ENCODE data around the gene HLX. TPM values are rescaled to one million over a fixed set of nuclear protein-coding genes. Genes with fewer than 3 reads are reported as not detected.

The HLX gene
- total and polyA plus RNA-seq, 2 of the 13 experiments (the other 11 are each of a cell fraction or from before 2014, with no cell fraction given) = 0.30 to 0.35 TPM

- Histone ChIP-seq H3K79me2 (ENCODE audit: insufficient read depth, low read length) (no peaks in the 10 kb centered on the region), H3K4me2 (ENCODE audit: low read depth, low read length) (no peak overlapping the region), H3K4me3 (replicated peaks in 1 of 3; ENCODE audit: insufficient read depth in 1 of 3, low read depth in 2 of 3, low read length in 3 of 3) (no peak overlapping the region), H3K36me3 (replicated peaks in 1 of 2; ENCODE audit: control insufficient read depth in 1 of 2, insufficient read depth in 2 of 2, low read length in 2 of 2) (no peaks in the 10 kb centered on the region), H3K9me3 (ENCODE audit: low read length) (no peaks in the 10 kb centered on the region), H3K4me1 (ENCODE audit: insufficient read depth, low read length) (no peaks in the 10 kb centered on the region), H4K20me1 (ENCODE audit: insufficient read depth, low read length) (no peaks in the 10 kb centered on the region), H3K27ac (ENCODE audit: extremely low read length, insufficient read depth, low read length) (no peak overlapping the region), H2AFZ (ENCODE audit: low read length) (no peak overlapping the region), H3K27me3 (ENCODE audit: control insufficient read depth in 1 of 2, insufficient read depth in 2 of 2, low read length in 2 of 2) (peaks cover 2 to 82% of the 10 kb centered on the region in 2 experiments; a peak in 4 of 5 replicates), H3K9ac (ENCODE audit: insufficient read depth, low read depth, low read length) (no peak overlapping the region)
- whole genome bisulfite sequencing (ENCODE audit: low lambda C conversion rate) = 57% methylated on average over 12 of the region's 16 CpGs
- DNase-seq (ENCODE audit: low spot score) (no peak), FAIRE-seq (no peak), ATAC-seq (no peak)
- in situ Hi-C loops (cut with HindIII; ENCODE audit: extremely low pct_ligation_motif_present, low pct_unique_long_range_greater_than_20kb) (no loop called here), intact Hi-C loops (cut with micrococcal nuclease; ENCODE audit: unreplicated experiment) (no loop called here)
- no TSS peak for BruUV-seq (replicated peaks)
- no peak for TF ChIP-seq RARG (CRISPR knock-in tag; IDR thresholded peaks at IDR 0.05; ENCODE audit: low read depth)
- TF ChIP-seq ZBTB8A (CRISPR knock-in tag; IDR thresholded peaks at IDR 0.05; ENCODE audit: borderline replicate concordance, low read depth) = no peak
- no peak for TF ChIP-seq ZBTB43 (CRISPR knock-in tag; conservative IDR thresholded peaks at IDR 0.05)
- TF ChIP-seq TFDP2 (CRISPR knock-in tag; IDR thresholded peaks at IDR 0.05) = no peak
- TF ChIP-seq ZMYM4 (CRISPR knock-in tag; IDR thresholded peaks at IDR 0.05) = no peak
- no peak for TF ChIP-seq RERE (CRISPR knock-in tag; IDR thresholded peaks at IDR 0.05; ENCODE audit: low read depth)
- no peak for TF ChIP-seq ZNF672 (CRISPR knock-in tag; IDR thresholded peaks at IDR 0.05)
- TF ChIP-seq SPEN (CRISPR knock-in tag; IDR thresholded peaks at IDR 0.05; ENCODE audit: low read depth) = no peak
- POLR2A ChIA-PET = no interaction called here
- CTCF ChIA-PET (ENCODE audit: low intra/inter-chr PET ratio, low total read pairs) = no interaction called here
These were observed 12.8 kb downstream of the HLX start for GRCh38 chr1:220892086-220892376.

Data from HepG2 (cell line).